Neuronal stem cell (in vitro differentiated cells): ENCODE data around the gene LDLRAD3.
A peak's percentile ranks its signal among the peaks of the same experiment; 100 is the strongest.
"Not testable (repeated sequence)": the region's sequence is repeated elsewhere in the genome, so short reads cannot be mapped to it uniquely, and the experiment has no call there.

Source experiments
- DNase-seq: peaks from one replicate; pipeline ENCODE4 v3.0.0-alpha.2; 2013; ENCODE audit warnings: low spot score
- H2AFZ ChIP-seq: one replicate; pipeline ENCODE4 v1.6.1; 2013; ENCODE audit warnings: mild to moderate bottlenecking, low read length, inconsistent platforms
- H2AK5ac ChIP-seq: 2 replicates; pipeline ENCODE4 v1.6.1; 2013; ENCODE audit warnings: low read depth, mild to moderate bottlenecking, inconsistent platforms, low read length, moderate library complexity, mixed read lengths
- H2BK120ac ChIP-seq: 2 replicates; pipeline ENCODE4 v1.6.1; 2013; ENCODE audit warnings: low read depth, mild to moderate bottlenecking, inconsistent platforms, low read length, moderate library complexity, mixed read lengths
- H2BK12ac ChIP-seq: one replicate; pipeline ENCODE4 v1.6.1; 2013; ENCODE audit warnings: low read length, inconsistent platforms
- H2BK15ac ChIP-seq: 2 replicates; pipeline ENCODE4 v1.6.1; 2013; ENCODE audit warnings: mild to moderate bottlenecking, low read length, inconsistent platforms, mixed read lengths
- H2BK5ac ChIP-seq: one replicate; pipeline ENCODE4 v1.6.1; 2013; ENCODE audit warnings: inconsistent platforms, mild to moderate bottlenecking, low read length, moderate library complexity
- H3K14ac ChIP-seq: one replicate; pipeline ENCODE4 v1.6.1; 2013; ENCODE audit warnings: low read length, inconsistent platforms
- H3K18ac ChIP-seq: 2 replicates; pipeline ENCODE4 v1.6.1; 2013; ENCODE audit warnings: low read length, inconsistent platforms
- H3K23ac ChIP-seq: 2 replicates; pipeline ENCODE4 v1.6.1; 2013; ENCODE audit warnings: low read depth, mild to moderate bottlenecking, mixed read lengths, low read length, inconsistent platforms; ENCODE audit not compliant: poor library complexity
- H3K27ac ChIP-seq: replicated peaks from 3 replicates; pipeline ENCODE4 v1.5.1; 2013; ENCODE audit warnings: low read length, inconsistent platforms
- H3K27me3 ChIP-seq, 3 experiments: 2 replicates each; pipeline ENCODE4 v1.6.1; 2013; ENCODE audit warnings: low read length in 3 of 3, mild to moderate bottlenecking in 2 of 3, inconsistent platforms in 1 of 3, low read depth in 1 of 3, mixed read lengths in 1 of 3, moderate library complexity in 1 of 3; ENCODE audit not compliant: control insufficient read depth in 3 of 3, insufficient read depth in 3 of 3
- H3K36me3 ChIP-seq, 2 donors: replicated peaks in 1 of 2; 2 replicates each; pipeline ENCODE4 v1.6.1; 2013; ENCODE audit warnings: low read length in 2 of 2; ENCODE audit not compliant: control insufficient read depth in 2 of 2, insufficient read depth in 2 of 2
- H3K4ac ChIP-seq: 2 replicates; pipeline ENCODE4 v1.6.1; 2013; ENCODE audit warnings: inconsistent platforms, mild to moderate bottlenecking, low read length, moderate library complexity
- H3K4me1 ChIP-seq, 2 donors: 1 replicate in 1 of 2; 2 replicates in 1 of 2; pipeline ENCODE4 v1.6.1; 2013; ENCODE audit warnings: low read length in 2 of 2, low read depth in 1 of 2; ENCODE audit not compliant: control insufficient read depth in 2 of 2, insufficient read depth in 1 of 2
- H3K4me2 ChIP-seq: one replicate; pipeline ENCODE4 v1.6.1; 2013; ENCODE audit warnings: mild to moderate bottlenecking, low read length, inconsistent platforms; ENCODE audit not compliant: insufficient read depth, poor library complexity, severe bottlenecking
- H3K4me3 ChIP-seq, 2 donors: 2 replicates each; pipeline ENCODE4 v1.5.1; 2013; ENCODE audit warnings: low read length in 2 of 2, mild to moderate bottlenecking in 2 of 2, inconsistent platforms in 1 of 2, moderate library complexity in 1 of 2
- H3K79me1 ChIP-seq: one replicate; pipeline ENCODE4 v1.6.1; 2013; ENCODE audit warnings: low read depth, mild to moderate bottlenecking, inconsistent platforms, low read length, moderate library complexity
- H3K9ac ChIP-seq: one replicate; pipeline ENCODE4 v1.6.1; 2013; ENCODE audit warnings: mild to moderate bottlenecking, low read depth, low read length, inconsistent platforms; ENCODE audit not compliant: poor library complexity
- H3K9me3 ChIP-seq, 2 donors: replicated peaks in 1 of 2; 2 replicates each; pipeline versions ENCODE3 to v1.6.1; 2013; ENCODE audit warnings: low read length in 2 of 2, mild to moderate bottlenecking in 2 of 2, inconsistent platforms in 1 of 2, low read depth in 1 of 2, mixed read lengths in 1 of 2, moderate library complexity in 1 of 2; ENCODE audit not compliant: control insufficient read depth in 2 of 2, insufficient read depth in 1 of 2
- H4K8ac ChIP-seq: one replicate; pipeline ENCODE4 v1.6.1; 2013; ENCODE audit warnings: low read depth, mild to moderate bottlenecking, inconsistent platforms, low read length, moderate library complexity
- H4K91ac ChIP-seq: one replicate; pipeline ENCODE4 v1.6.1; 2013; ENCODE audit warnings: low read length, low read depth, mild to moderate bottlenecking, inconsistent platforms; ENCODE audit not compliant: poor library complexity
- WGBS, 2 donors: extraction: QIAGEN DNeasy Blood & Tissue Kit; methylation state at CpG; one replicate each; pipeline ENCODE4 v1.1.7; 2013; ENCODE audit warnings: missing lambda C conversion rate in 2 of 2, mixed read lengths in 1 of 2; ENCODE audit not compliant: insufficient read length in 2 of 2, insufficient replicate concordance in 1 of 2; ENCODE audit errors: extremely low coverage in 2 of 2; 5-methylcytosine and 5-hydroxymethylcytosine counted together

The LDLRAD3 gene

DNA sequence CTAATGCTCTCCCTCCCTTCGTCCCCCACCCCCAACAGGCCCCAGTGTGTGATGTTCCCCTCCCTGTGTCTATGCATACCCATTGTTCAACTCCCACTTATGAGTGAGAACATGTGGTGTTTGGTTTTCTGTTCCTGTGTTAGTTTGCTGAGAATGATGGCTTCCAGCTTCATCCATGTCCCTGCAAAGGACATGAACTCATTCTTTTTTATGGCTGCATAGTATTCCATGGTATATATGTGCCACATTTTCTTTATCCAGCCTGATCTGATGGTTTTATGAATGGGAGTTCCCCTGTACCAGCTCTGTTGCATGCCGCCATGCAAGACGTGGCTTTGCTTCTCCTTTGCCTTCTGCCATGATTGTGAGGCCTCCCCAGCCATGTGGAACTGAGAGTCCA is 102.1 kb downstream of the LDLRAD3 start:
- peaks cover 1 to 16% of the 10 kb centered on the region in 2 donors for H3K36me3 ChIP-seq
- H4K91ac ChIP-seq, H2BK5ac ChIP-seq, H3K79me1 ChIP-seq, H3K9ac ChIP-seq, H3K9me3 ChIP-seq, H3K4me2 ChIP-seq, H3K27me3 ChIP-seq, H2BK120ac ChIP-seq, H3K23ac ChIP-seq, H3K4ac ChIP-seq, DNase-seq, H2AFZ ChIP-seq, H3K4me3 ChIP-seq, H2AK5ac ChIP-seq, H4K8ac ChIP-seq, H3K18ac ChIP-seq, H3K27ac ChIP-seq, H2BK15ac ChIP-seq, H3K14ac ChIP-seq, H2BK12ac ChIP-seq: not testable (repeated sequence)
- no CpG with 5 or more reads among the region's 3 CpGs for WGBS, 2 donors
- H3K4me1 ChIP-seq: peaks cover 19 to 34% of the 10 kb centered on the region in 2 donors

DNA sequence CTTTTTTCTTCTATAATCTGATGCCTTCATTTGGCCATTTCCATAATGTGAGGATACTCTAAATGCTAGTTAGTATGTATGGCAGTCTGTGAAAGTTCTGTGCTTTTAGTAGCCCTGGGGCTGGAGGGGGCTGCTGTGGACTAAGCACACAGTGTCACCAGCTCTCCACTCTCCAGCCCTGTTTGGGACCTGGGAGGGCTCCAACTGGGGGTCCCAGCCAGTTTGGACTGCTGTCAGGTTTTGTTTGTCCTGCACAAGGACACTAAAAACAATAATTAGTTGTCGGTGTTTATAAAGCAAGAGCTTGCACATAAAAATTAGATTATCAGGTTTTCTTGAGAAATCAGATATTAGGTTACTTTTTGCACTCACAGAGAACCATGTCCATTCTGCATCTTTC is 103.1 kb downstream of the LDLRAD3 start:
- Histone ChIP-seq H2AK5ac (no peak overlapping the region), H3K4me3 (no peak overlapping the region), H3K9me3 (peaks cover 0 to 8% of the 10 kb centered on the region in 2 donors), H3K9ac (no peak overlapping the region), H4K91ac (no peak overlapping the region), H4K8ac (no peak overlapping the region), H3K79me1 (peaks cover 2% of the 10 kb centered on the region), H3K27me3 (no peaks in the 10 kb centered on the region), H3K18ac (no peak overlapping the region), H2BK5ac (no peak overlapping the region), H3K27ac (no peak overlapping the region), H3K14ac (no peak overlapping the region), H2AFZ (no peak overlapping the region), H3K23ac (no peak overlapping the region), H3K4ac (no peak overlapping the region), H3K4me2 (no peak overlapping the region), H3K36me3 (peaks cover 1 to 19% of the 10 kb centered on the region in 2 donors), H2BK120ac (no peak overlapping the region), H3K4me1 (peaks cover 20 to 42% of the 10 kb centered on the region in 2 donors), H2BK15ac (no peak overlapping the region), H2BK12ac (no peak overlapping the region)
- DNase-seq: no peak
- WGBS, 2 donors: no CpG with 5 or more reads among the region's 1 CpG

DNA sequence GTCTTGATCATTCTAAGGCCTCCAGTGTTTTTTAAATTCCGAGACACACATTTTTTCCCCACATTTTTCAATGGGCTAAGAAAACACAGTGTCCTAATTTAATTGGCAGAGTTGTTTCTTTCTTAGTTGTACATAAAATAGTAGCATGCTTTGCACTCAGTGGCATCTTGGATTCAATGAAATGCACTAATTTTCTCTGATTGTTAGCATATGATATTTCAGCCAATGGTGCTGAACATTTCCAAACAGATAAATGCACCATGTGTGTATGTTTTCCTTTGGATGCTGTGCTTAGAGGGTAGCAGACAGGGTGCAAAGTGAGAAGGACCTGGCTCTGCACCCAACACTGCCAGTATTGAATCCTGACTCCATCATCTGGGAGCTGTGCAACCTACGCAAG is 103.5 kb downstream of the LDLRAD3 start:
- no CpG with 5 or more reads among the region's 2 CpGs for WGBS, 2 donors
- H3K36me3 ChIP-seq: peaks cover 1 to 19% of the 10 kb centered on the region in 2 donors
- no peak overlapping the region for H2BK5ac ChIP-seq
- no peak overlapping the region for H4K8ac ChIP-seq
- no peak overlapping the region for H2AFZ ChIP-seq
- H2BK120ac ChIP-seq: no peak overlapping the region
- no peak for DNase-seq
- H3K9ac ChIP-seq: no peak overlapping the region
- no peak overlapping the region for H3K4me3 ChIP-seq
- no peak overlapping the region for H2AK5ac ChIP-seq
- H3K4me1 ChIP-seq: peaks cover 19 to 43% of the 10 kb centered on the region in 2 donors
- peaks cover 0 to 8% of the 10 kb centered on the region in 2 donors for H3K9me3 ChIP-seq
- no peak overlapping the region for H3K4ac ChIP-seq
- H3K23ac ChIP-seq: no peak overlapping the region
- H2BK12ac ChIP-seq: no peak overlapping the region
- no peak overlapping the region for H3K27ac ChIP-seq
- H3K18ac ChIP-seq: no peak overlapping the region
- no peaks in the 10 kb centered on the region for H3K27me3 ChIP-seq
- no peak overlapping the region for H3K4me2 ChIP-seq
- no peak overlapping the region for H4K91ac ChIP-seq
- no peak overlapping the region for H2BK15ac ChIP-seq
- H3K79me1 ChIP-seq: peaks cover 2% of the 10 kb centered on the region
- no peak overlapping the region for H3K14ac ChIP-seq

DNA sequence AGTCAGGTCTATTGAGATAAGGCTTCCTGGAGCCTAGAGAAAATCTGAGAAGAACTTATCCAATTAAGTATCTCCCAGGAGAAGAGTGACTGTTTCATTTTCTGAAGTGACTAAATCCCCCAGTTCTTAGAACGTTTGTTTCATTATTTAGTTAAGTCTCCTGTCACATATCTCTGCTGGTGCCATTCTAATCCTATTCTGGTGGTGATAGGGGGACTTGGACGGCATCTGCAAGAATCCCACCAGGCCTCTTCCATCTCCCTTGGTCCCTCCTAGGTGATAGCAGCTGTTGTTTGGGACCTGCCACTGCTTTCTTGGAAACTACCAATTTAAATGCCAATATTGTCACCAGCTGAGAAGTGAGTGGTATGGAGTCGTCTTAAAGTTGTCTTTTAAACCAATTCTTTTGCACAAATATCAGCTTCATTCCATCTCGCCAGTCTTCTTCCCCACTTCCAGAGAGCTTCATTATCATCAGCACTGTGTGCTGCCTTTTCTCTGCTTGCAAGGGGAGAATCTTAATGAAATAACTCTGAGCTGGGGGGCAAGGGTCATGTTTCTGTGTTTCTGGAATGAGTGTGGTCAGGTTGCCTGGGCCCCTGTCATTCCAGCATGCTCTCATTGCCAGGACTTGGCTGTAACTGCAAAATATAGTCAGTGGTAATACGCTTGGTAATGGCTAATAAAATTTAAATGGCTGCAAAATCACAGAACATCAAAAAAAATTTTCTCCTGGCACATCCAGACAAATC is 104.8 kb downstream of the LDLRAD3 start:
- Histone ChIP-seq H2BK15ac (no peak overlapping the region), H3K27me3 (no peaks in the 10 kb centered on the region), H3K4me2 (no peak overlapping the region), H3K36me3 (peaks cover 0 to 15% of the 10 kb centered on the region in 2 donors), H4K91ac (no peak overlapping the region), H3K79me1 (peaks cover 2% of the 10 kb centered on the region), H3K4me1 (peaks cover 20 to 42% of the 10 kb centered on the region in 2 donors), H2BK5ac (no peak overlapping the region), H4K8ac (no peak overlapping the region), H3K27ac (peak overlapping the region; percentile 63), H3K23ac (no peak overlapping the region), H2BK120ac (no peak overlapping the region), H2AK5ac (no peak overlapping the region), H3K4ac (no peak overlapping the region), H3K14ac (no peak overlapping the region), H3K9ac (no peak overlapping the region), H3K4me3 (no peak overlapping the region), H2AFZ (peak overlapping the region; percentile 51), H2BK12ac (no peak overlapping the region), H3K18ac (no peak overlapping the region), H3K9me3 (peaks cover 0 to 8% of the 10 kb centered on the region in 2 donors)
- no CpG with 5 or more reads among the region's 5 CpGs for whole genome bisulfite sequencing, 2 donors
- DNase-seq: no peak
